GM19395 (cell line): Measurements from ENCODE around the gene TRIM54.
A peak's percentile ranks its signal among the peaks of the same experiment; 100 is the strongest.
"Not testable (repeated sequence)": the region's sequence is repeated elsewhere in the genome, so short reads cannot be mapped to it uniquely, and the experiment has no call there.

Experiments used
- ATAC-seq: cut with Tn5 transposase; IDR thresholded peaks from one replicate; pipeline ENCODE4 v1.9.1; 2021; ENCODE audit warnings: mild to moderate bottlenecking, moderate library complexity; ENCODE audit not compliant: unreplicated experiment

The TRIM54 gene

GRCh38 chr2:27309651-27310050, 27.4 kb downstream of the TRIM54 start:
- ATAC-seq, result no peak

- no peak for ATAC-seq
These were observed 29.9 kb downstream of the TRIM54 start for GRCh38 chr2:27312152-27312551.

GRCh38 chr2:27313882-27314645, 31.8 kb downstream of the TRIM54 start:
- ATAC-seq, result no peak

- no peak for ATAC-seq
These were observed 32.5 kb downstream of the TRIM54 start for GRCh38 chr2:27314709-27315108.

GRCh38 chr2:27315122-27315521, 32.9 kb downstream of the TRIM54 start:
- no peak for ATAC-seq

GRCh38 chr2:27316655-27317412, 34.6 kb downstream of the TRIM54 start:
- ATAC-seq, result no peak

- ATAC-seq, result not testable (repeated sequence)
These were observed 37.6 kb downstream of the TRIM54 start for GRCh38 chr2:27319839-27320238.

GRCh38 chr2:27320958-27321543, 38.8 kb downstream of the TRIM54 start:
- no peak for ATAC-seq

GRCh38 chr2:27322301-27322765, 40.1 kb downstream of the TRIM54 start:
- no peak for ATAC-seq

- ATAC-seq, result peak; percentile 93
These were observed 40.8 kb downstream of the TRIM54 start, which contains the start of gene MPV17 for GRCh38 chr2:27322766-27323595. Gene MPV17 (minus strand): TSS chr2:27323097. CDS start chr2:27322517, 580 bp downstream.

GRCh38 chr2:27323596-27324285, 41.5 kb downstream of the TRIM54 start:
- ATAC-seq, result no peak

GRCh38 chr2:27324720-27325119, 42.5 kb downstream of the TRIM54 start:
- ATAC-seq, result no peak

- ATAC-seq, result no peak
These were observed 53.1 kb downstream of the TRIM54 start for GRCh38 chr2:27335311-27335710.

- ATAC-seq, result no peak
These were observed 53.9 kb downstream of the TRIM54 start for GRCh38 chr2:27336173-27336572.

- no peak for ATAC-seq
These were observed 65.4 kb downstream of the TRIM54 start for GRCh38 chr2:27347641-27348040.

GRCh38 chr2:27350106-27350693, 68.0 kb downstream of the TRIM54 start:
- no peak for ATAC-seq

GRCh38 chr2:27351802-27352598, 69.8 kb downstream of the TRIM54 start:
- ATAC-seq, result no peak

GRCh38 chr2:27353386-27353761, 71.1 kb downstream of the TRIM54 start:
- not testable (repeated sequence) for ATAC-seq
